Measurements from ENCODE around the gene FAM221B.

DNA sequence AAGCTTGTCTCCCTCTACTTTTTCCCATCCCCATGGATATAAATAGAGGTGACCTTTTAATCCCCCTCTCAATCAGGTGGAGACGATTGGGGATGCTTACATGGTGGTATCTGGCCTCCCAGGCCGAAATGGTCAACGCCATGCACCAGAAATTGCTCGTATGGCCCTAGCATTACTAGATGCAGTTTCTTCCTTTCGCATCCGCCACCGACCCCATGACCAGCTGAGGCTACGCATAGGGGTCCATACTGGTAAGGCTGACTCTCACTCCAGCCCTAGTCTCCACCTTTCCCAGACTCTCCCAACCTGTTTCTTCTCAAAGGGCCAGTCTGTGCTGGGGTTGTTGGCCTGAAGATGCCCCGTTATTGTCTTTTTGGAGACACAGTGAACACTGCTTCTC, 20.1 kb downstream of the FAM221B start:
- no peak for TF ChIP-seq EZH2 (IDR thresholded peaks at IDR 0.05; ENCODE audit: borderline replicate concordance, insufficient read depth, low read depth, low read length, poor library complexity, severe bottlenecking)
- TF ChIP-seq, protein P1, sequence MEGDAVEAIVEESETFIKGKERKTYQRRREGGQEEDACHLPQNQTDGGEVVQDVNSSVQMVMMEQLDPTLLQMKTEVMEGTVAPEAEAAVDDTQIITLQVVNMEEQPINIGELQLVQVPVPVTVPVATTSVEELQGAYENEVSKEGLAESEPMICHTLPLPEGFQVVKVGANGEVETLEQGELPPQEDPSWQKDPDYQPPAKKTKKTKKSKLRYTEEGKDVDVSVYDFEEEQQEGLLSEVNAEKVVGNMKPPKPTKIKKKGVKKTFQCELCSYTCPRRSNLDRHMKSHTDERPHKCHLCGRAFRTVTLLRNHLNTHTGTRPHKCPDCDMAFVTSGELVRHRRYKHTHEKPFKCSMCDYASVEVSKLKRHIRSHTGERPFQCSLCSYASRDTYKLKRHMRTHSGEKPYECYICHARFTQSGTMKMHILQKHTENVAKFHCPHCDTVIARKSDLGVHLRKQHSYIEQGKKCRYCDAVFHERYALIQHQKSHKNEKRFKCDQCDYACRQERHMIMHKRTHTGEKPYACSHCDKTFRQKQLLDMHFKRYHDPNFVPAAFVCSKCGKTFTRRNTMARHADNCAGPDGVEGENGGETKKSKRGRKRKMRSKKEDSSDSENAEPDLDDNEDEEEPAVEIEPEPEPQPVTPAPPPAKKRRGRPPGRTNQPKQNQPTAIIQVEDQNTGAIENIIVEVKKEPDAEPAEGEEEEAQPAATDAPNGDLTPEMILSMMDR (IDR thresholded peaks at IDR 0.05): no peak

All from B cell (primary cell).